GM04504 (cell line): Measurements from ENCODE around the gene PLEKHA7.

Experiments used
- DNase-seq: peaks from one replicate; pipeline ENCODE4 v3.0.0-alpha.2; 2012; ENCODE audit warnings: low read depth

The PLEKHA7 gene

GRCh38 chr11:16771350-16772140, 242.7 kb downstream of the PLEKHA7 start:
- DNase-seq = no peak

GRCh38 chr11:16770016-16770415, 244.2 kb downstream of the PLEKHA7 start:
- DNase-seq = no peak

GRCh38 chr11:16769386-16769785, 244.8 kb downstream of the PLEKHA7 start:
- DNase-seq = no peak

DNA sequence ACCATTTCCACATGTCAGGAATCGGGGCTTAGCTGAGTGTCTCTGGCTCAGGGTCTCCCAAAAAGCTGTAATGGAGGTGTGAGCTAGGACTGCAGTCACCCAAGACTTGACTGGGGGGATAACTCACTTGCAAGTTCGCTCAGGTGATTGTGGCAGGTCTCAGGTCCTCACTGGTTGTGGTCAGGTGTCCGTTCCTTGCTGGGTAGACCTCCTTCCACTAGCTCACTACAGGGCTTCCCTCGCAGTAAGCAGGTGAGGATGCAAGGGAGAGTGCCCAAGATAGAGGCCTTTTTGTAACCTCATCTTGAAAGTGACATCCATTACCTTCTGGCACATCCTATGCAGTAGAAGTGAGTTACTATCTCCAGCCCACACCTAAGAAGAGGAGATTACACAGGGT, 246.3 kb downstream of the PLEKHA7 start:
- no peak for DNase-seq

DNA sequence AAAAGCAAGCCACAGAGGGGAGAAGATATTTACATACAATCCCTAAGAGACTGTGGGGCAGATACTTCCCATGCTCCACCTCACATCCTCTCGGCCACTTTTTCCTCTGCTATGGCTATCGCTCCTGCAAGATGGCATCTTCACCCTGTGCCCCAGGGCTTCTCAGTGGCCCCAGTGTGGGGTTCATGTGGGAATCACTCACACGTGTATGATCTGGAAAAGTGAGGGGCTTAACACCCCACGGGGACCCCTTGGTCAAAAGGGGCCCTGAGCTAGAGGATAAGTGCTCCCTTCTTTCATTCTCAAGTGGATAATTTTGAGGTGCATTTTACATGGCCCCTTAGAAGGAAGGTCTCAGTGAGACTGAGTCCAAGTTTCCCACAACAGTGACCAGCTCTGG, 247.1 kb downstream of the PLEKHA7 start:
- DNase-seq = no peak

DNA sequence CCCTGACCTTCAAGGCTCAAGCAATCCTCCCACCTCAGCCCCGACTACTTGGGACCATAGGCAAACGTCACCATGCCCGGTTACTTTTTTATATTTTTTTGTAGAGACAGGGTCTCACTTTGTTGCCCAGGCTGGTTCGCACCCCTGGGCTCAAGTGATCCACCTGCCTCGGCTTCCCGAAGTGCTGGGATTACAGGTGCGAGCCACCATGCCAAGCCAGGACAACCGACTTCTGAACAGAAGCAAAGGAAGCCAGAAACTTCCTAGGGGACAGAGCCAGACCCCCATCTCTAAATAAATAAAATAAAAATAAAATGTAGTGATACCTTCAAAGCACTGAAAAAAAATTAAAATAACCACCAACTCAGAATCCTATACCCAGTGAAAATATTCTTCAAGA, 249.3 kb downstream of the PLEKHA7 start:
- no peak for DNase-seq

DNA sequence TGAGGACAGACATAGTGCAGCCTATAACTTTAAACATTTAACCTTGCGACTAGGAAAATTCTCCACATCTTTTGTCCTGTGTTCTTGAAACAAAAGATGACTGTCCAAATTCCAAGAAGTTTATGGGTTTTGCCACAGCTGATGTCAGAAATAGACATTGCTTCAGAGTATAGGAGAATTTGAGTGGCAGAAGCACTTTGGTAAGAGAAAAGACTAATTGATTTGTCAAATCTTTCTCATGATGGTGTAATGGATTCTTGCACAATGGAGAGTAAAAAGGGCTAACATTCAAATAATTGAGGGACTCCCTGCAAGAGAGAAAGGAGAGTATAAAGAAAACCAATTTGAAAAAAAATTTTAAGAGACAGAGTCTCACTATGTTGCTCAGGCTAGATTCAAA, 250.5 kb downstream of the PLEKHA7 start:
- DNase-seq = no peak

DNA sequence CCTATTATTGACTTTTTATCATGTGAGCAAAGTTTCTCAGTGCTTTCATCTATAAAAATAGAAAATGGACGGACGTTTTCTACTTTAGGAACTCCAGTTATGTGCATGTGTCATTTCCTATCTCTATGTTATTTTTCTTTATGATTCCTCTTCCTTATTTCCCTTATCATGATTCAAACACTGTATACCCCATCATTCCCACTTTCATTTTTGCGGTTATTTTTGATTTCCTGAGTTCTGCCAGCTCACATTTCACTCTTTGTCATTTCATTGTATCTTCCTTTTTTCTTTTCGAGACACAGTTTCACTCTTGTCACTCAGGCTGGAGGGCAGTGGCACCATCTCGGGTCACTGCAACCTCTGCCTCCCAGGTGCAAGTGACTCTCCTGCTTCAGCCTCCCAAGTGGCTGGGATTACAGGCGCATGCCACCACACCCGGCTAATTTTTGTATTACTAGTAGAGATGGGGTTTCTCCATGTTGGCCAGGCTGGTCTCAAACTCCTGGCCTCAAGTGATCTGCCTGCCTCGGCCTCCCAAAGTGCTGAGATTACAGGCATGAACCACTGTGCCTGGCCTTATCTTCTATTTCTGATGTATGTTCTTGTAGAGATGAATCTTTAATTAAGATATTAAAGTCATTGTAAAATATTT, 254.2 kb downstream of the PLEKHA7 start:
- DNase-seq = no peak

- no peak for DNase-seq
These were observed 255.7 kb downstream of the PLEKHA7 start for GRCh38 chr11:16758382-16759024.

DNA sequence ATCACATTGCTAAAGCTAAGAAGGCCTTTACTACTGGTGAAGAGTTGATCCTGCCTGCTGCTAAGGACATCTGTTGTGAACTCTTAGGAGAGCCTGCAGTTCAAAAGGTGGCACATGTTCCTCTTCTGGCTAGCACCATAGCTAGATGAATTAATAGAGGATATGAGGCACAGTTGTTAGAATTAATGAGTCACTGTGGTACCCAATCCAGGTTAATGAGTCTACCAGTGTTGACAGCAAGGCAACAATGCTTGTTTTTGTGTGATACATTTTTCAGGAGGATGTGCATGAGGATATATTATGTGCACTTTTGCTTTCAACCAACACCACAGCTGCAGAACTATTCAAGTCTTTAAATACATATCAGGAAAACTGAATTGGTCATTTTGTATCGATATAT, 263.8 kb downstream of the PLEKHA7 start:
- DNase-seq = no peak

DNA sequence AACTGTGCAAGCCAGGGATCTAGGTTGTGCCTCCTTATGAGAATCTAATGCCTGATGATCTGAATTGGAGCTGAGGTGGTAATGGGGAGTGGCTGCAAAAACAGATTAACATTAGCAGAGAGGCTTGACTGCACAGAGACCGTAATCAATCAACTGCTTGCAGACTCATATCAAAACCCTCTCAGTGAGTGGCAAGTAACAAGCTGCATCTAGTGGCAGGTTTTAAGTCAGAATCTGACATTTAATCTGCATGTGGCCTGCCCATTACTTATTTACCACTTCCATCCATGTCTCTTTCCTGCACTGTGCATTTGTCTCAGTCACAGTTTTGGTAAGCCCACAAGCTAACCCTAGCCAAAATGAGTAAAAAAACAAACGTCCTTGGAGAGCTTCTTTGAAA, 264.5 kb downstream of the PLEKHA7 start:
- DNase-seq = no peak

DNA sequence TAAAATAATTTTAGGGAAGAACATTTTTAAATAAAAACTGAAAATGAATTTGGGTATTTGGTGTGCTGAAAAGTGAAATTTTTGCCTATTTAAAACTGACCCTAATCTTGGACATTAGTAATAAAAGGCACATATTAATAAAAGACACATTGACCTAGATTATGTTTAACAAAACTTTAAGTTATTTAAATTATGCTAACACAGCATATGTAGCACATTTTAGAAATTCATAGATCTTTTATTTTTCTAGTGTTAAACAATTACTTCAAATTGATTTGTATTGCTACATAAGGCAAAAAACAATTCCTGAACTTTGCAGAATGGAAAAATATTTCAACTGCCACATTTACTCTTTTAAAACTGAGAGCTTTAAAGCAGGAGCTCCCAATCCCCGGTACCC, 265.1 kb downstream of the PLEKHA7 start:
- DNase-seq = no peak

- no peak for DNase-seq
These were observed 268.1 kb downstream of the PLEKHA7 start for GRCh38 chr11:16745950-16746605.

GRCh38 chr11:16744128-16744725, 270.0 kb downstream of the PLEKHA7 start:
- no peak for DNase-seq

GRCh38 chr11:16743478-16743877, 270.7 kb downstream of the PLEKHA7 start:
- no peak for DNase-seq

DNA sequence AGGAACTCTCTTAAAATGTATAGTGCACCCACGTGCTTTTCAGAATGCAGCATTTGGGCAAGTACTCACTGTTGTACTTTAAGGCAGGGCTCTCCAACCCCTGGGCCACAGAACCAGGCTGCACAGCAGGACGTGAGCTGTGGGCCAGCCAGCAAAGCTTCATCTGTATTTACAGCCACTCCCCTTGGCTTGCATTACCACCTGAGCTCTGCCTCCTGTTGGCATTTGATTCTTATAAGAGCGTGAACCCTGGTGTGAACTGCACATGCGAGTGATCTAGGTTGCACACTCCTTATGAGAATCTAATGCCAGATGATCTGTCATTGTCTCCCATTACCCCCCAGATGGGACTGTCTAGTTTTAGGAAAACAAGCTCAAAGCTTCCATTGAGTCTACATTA, 272.7 kb downstream of the PLEKHA7 start:
- DNase-seq = no peak

DNA sequence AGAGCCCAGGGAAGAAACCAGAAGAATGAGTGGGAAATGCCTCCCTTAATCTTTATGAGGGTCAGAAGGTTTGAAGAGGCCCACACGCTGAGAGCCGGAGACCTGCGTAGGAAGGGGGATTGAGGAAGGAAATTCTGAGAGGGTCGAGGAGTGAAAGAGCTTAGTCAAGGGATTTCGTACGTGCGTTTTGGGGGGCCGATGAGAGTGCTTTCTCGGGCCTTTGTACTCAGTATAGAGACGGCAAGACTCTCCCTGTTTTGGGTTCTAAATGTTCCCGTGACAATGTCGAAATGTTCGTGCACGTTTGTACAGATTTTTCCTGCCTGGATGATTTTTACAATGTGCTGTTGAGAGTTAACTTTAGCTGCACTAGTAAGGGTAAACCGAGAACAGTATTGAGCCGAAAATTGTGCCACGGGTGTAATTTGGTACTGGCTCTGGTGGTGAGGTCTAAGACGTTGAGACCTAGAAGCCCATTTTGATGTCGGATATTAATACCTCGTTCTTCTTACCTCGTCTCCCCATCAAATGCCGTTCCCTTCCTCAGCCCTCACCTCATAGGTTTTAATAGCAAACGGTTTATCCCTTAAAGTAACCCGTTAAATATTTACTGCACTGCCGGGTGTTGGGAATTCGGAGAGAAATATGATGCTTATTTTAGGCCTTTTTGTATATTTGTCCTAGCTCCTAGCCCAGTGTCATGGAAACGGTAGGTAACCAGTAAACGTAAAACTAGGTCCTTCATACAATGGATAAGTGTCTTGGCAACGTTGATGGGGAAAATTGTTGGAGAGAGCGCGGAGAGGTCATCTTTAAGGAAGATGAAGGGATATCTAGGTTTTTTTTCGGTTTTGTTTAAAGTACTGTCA, 275.0 kb downstream of the PLEKHA7 start:
- DNase-seq = no peak

- peak; percentile 96 for DNase-seq
These were observed 275.8 kb downstream of the PLEKHA7 start, which contains the start of gene C11orf58 for GRCh38 chr11:16738193-16738946. Gene C11orf58, plus strand, starts transcription at chr11:16738647. Its CDS starts 132 bp downstream, at chr11:16738779.

DNA sequence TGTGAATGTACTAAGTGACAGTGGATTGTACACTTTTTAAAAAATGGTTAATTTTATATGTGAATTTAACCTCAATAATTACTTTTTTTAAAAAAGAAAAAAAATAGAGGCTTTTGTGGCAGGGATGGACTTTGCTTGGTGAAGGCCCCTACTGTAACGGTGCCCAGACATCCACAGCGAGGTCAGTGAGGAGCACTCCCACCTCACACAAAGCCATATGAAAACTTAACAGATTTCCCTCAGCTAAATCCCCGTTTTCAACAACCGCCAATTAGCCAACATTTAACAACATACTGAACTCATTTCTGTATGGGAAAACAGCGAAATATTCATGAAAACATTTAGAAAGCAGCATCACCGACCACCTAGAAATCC, 276.4 kb downstream of the PLEKHA7 start:
- DNase-seq = no peak
